H1 (cell line): Measurements from ENCODE around the gene FBXO46. TPM values are rescaled to one million over a fixed set of nuclear protein-coding genes. Genes with fewer than 3 reads are reported as not detected.

Experiments
- HDAC6 ChIP-seq: IDR thresholded peaks from one replicate; pipeline ENCODE4 v1.7.1; 2012; ENCODE audit warnings: low read depth, mild to moderate bottlenecking, inconsistent platforms, low read length, moderate library complexity
- SIRT6 ChIP-seq: IDR thresholded peaks from one replicate; pipeline ENCODE4 v1.7.1; 2012; ENCODE audit warnings: low read length, inconsistent platforms
- polyA plus RNA-seq, 7 experiments: library from polyadenylated mRNA; depleted of rRNA in 3 of 7; stranded (reverse) in 5 of 7; unstranded in 2 of 7; fragments of >200 nt in 5 of 7; fragments of 200-250 nt in 2 of 7; gene quantifications; 1 replicate in 5 of 7; 2 replicates in 1 of 7; 4 replicates in 1 of 7; pipeline versions ENCODE4 v1.2.1 to v1.2.3, GENCODE V29; 2011 to 2013; ENCODE audit warnings: missing spikeins in 2 of 7, mixed read lengths in 2 of 7
- total RNA-seq: library from RNA; stranded (reverse); fragmentation: NEBNext Ultra II Directional; extraction: Animal tissue kit (Norgen Biotek cat#: 25700); gene quantifications from 2 replicates; pipeline ENCODE4 v1.2.1, GENCODE V29; 2021
- TF ChIP-seq, protein P1 (sequence below): fragments of 300-600 bp; sonication (generic); IDR thresholded peaks from 2 replicates; pipeline ENCODE4 v1.7.1; 2012; ENCODE audit warnings: low read length, moderate library complexity, mild to moderate bottlenecking, inconsistent platforms; ENCODE audit not compliant: insufficient replicate concordance
- TF ChIP-seq, protein P2 (sequence below): IDR thresholded peaks from 2 replicates; pipeline ENCODE4 v1.6.1; 2011; ENCODE audit warnings: low read depth, mild to moderate bottlenecking, low read length; ENCODE audit not compliant: insufficient read depth
- TF ChIP-seq, protein P3 (sequence below): IDR thresholded peaks from 2 replicates; pipeline ENCODE4 v1.6.1; 2012; ENCODE audit warnings: inconsistent platforms
- TF ChIP-seq, protein P4 (sequence below): IDR thresholded peaks from 2 replicates; pipeline ENCODE4 v1.6.1; 2012; ENCODE audit warnings: low read length, inconsistent platforms

Gene FBXO46
- total and polyA plus RNA-seq, 2 of the 8 experiments (the other 6 are each of a cell fraction or from before 2014, with no cell fraction given): 11.2 to 38.9 TPM

DNA sequence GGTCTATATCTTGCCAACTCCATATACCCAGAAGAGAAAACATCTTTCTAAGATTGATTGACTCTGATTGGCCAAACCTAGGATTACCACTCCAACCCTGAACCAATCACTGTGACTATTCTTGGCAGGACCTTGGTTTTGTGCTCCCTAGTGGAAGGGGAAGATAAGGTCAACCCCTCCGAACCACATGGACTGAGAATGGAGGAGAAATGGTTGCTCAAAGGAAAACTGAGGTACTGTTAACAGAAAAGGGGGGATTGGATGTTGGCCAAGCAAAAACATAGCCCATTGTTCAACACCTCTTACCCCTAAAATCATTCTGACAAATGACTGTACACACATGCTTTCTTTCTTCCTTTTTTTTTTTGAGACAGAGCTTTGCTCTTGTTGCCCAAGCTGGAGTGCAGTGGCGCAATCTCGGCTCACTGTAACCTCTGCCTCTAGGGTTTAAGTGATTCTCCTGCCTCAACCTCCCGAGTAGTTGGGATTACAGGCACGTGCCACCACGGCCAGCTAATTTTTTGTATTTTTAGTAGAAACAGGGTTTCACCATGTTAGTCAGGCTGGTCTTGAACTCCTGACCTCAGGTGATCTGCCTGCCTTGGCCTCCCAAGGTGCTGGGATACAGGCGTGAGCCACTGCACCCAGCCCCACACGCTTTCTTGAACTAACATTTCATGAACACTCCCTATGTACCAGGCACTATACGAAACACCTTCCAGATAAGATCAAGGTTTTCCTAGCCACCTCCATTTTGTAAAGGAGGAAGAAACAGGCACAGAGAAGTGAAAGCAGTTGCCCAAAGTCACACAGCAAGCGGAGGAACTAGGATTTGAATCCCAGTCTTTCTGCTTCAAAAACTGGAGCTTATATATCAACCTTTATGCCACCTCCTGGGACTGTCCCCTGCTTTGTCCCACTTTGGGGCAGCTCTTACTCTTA lies 9.1 kb upstream of the FBXO46 start (continued):
- TF ChIP-seq, protein P1, sequence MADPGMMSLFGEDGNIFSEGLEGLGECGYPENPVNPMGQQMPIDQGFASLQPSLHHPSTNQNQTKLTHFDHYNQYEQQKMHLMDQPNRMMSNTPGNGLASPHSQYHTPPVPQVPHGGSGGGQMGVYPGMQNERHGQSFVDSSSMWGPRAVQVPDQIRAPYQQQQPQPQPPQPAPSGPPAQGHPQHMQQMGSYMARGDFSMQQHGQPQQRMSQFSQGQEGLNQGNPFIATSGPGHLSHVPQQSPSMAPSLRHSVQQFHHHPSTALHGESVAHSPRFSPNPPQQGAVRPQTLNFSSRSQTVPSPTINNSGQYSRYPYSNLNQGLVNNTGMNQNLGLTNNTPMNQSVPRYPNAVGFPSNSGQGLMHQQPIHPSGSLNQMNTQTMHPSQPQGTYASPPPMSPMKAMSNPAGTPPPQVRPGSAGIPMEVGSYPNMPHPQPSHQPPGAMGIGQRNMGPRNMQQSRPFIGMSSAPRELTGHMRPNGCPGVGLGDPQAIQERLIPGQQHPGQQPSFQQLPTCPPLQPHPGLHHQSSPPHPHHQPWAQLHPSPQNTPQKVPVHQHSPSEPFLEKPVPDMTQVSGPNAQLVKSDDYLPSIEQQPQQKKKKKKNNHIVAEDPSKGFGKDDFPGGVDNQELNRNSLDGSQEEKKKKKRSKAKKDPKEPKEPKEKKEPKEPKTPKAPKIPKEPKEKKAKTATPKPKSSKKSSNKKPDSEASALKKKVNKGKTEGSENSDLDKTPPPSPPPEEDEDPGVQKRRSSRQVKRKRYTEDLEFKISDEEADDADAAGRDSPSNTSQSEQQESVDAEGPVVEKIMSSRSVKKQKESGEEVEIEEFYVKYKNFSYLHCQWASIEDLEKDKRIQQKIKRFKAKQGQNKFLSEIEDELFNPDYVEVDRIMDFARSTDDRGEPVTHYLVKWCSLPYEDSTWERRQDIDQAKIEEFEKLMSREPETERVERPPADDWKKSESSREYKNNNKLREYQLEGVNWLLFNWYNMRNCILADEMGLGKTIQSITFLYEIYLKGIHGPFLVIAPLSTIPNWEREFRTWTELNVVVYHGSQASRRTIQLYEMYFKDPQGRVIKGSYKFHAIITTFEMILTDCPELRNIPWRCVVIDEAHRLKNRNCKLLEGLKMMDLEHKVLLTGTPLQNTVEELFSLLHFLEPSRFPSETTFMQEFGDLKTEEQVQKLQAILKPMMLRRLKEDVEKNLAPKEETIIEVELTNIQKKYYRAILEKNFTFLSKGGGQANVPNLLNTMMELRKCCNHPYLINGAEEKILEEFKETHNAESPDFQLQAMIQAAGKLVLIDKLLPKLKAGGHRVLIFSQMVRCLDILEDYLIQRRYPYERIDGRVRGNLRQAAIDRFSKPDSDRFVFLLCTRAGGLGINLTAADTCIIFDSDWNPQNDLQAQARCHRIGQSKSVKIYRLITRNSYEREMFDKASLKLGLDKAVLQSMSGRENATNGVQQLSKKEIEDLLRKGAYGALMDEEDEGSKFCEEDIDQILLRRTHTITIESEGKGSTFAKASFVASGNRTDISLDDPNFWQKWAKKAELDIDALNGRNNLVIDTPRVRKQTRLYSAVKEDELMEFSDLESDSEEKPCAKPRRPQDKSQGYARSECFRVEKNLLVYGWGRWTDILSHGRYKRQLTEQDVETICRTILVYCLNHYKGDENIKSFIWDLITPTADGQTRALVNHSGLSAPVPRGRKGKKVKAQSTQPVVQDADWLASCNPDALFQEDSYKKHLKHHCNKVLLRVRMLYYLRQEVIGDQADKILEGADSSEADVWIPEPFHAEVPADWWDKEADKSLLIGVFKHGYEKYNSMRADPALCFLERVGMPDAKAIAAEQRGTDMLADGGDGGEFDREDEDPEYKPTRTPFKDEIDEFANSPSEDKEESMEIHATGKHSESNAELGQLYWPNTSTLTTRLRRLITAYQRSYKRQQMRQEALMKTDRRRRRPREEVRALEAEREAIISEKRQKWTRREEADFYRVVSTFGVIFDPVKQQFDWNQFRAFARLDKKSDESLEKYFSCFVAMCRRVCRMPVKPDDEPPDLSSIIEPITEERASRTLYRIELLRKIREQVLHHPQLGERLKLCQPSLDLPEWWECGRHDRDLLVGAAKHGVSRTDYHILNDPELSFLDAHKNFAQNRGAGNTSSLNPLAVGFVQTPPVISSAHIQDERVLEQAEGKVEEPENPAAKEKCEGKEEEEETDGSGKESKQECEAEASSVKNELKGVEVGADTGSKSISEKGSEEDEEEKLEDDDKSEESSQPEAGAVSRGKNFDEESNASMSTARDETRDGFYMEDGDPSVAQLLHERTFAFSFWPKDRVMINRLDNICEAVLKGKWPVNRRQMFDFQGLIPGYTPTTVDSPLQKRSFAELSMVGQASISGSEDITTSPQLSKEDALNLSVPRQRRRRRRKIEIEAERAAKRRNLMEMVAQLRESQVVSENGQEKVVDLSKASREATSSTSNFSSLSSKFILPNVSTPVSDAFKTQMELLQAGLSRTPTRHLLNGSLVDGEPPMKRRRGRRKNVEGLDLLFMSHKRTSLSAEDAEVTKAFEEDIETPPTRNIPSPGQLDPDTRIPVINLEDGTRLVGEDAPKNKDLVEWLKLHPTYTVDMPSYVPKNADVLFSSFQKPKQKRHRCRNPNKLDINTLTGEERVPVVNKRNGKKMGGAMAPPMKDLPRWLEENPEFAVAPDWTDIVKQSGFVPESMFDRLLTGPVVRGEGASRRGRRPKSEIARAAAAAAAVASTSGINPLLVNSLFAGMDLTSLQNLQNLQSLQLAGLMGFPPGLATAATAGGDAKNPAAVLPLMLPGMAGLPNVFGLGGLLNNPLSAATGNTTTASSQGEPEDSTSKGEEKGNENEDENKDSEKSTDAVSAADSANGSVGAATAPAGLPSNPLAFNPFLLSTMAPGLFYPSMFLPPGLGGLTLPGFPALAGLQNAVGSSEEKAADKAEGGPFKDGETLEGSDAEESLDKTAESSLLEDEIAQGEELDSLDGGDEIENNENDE: no peak
- TF ChIP-seq HDAC6: no peak
- TF ChIP-seq, protein P2, sequence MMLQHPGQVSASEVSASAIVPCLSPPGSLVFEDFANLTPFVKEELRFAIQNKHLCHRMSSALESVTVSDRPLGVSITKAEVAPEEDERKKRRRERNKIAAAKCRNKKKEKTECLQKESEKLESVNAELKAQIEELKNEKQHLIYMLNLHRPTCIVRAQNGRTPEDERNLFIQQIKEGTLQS: no peak
- TF ChIP-seq, protein P3, sequence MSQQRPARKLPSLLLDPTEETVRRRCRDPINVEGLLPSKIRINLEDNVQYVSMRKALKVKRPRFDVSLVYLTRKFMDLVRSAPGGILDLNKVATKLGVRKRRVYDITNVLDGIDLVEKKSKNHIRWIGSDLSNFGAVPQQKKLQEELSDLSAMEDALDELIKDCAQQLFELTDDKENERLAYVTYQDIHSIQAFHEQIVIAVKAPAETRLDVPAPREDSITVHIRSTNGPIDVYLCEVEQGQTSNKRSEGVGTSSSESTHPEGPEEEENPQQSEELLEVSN: 0 out of 2 replicates have a peak, but pooled peaks have one; percentile 12
- TF ChIP-seq, protein P4, sequence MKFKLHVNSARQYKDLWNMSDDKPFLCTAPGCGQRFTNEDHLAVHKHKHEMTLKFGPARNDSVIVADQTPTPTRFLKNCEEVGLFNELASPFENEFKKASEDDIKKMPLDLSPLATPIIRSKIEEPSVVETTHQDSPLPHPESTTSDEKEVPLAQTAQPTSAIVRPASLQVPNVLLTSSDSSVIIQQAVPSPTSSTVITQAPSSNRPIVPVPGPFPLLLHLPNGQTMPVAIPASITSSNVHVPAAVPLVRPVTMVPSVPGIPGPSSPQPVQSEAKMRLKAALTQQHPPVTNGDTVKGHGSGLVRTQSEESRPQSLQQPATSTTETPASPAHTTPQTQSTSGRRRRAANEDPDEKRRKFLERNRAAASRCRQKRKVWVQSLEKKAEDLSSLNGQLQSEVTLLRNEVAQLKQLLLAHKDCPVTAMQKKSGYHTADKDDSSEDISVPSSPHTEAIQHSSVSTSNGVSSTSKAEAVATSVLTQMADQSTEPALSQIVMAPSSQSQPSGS: no peak
- TF ChIP-seq SIRT6: no peak
